PFSK-1 (cell line): ENCODE results near the gene PAPPA.

Experiments
- POLR2AphosphoS5 ChIP-seq: IDR thresholded peaks from 2 replicates; pipeline ENCODE4 v1.6.1; 2012; ENCODE audit warnings: low read depth, mild to moderate bottlenecking, control low read depth, low read length, moderate library complexity
- REST ChIP-seq, 2 experiments: IDR thresholded peaks; 2 replicates each; pipeline versions ENCODE4 v1.6.1 to v1.8.0; 2011 to 2012; ENCODE audit warnings: low read depth in 2 of 2, low read length in 2 of 2, control low read depth in 1 of 2, inconsistent platforms in 1 of 2, mild to moderate bottlenecking in 1 of 2, moderate library complexity in 1 of 2; ENCODE audit not compliant: insufficient read depth in 1 of 2

DNA sequence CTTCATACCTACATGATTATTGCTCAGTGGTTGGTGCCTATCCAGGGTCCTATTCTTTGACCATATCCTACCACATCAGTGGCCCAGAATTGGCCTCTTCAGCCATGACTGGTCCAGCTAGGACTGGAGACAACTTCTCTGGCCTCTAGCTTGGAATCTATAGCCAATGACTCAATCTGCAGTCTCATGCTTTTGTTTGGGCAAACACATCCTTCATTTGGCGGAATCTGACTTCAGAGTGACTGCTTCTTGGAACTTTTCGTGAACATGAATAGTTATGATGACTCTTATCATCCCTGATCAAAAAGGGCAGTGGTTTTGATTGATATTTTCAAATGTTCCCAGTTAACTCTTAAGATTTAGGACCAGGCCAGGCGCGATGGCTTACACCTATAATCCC lies 134.1 kb downstream of the PAPPA start:
- no peak for TF ChIP-seq POLR2AphosphoS5
- no peak for TF ChIP-seq REST (IDR thresholded peaks at IDR 0.05; ENCODE audit: insufficient read depth in 1 of 2, low read depth in 2 of 2, low read length in 2 of 2)
